ENCODE measurements around the gene TEX19. TPM values are rescaled to one million over a fixed set of nuclear protein-coding genes. Genes with fewer than 3 reads are reported as not detected.

The TEX19 gene
- total and polyA plus RNA-seq, 11 donors = not detected

DNA sequence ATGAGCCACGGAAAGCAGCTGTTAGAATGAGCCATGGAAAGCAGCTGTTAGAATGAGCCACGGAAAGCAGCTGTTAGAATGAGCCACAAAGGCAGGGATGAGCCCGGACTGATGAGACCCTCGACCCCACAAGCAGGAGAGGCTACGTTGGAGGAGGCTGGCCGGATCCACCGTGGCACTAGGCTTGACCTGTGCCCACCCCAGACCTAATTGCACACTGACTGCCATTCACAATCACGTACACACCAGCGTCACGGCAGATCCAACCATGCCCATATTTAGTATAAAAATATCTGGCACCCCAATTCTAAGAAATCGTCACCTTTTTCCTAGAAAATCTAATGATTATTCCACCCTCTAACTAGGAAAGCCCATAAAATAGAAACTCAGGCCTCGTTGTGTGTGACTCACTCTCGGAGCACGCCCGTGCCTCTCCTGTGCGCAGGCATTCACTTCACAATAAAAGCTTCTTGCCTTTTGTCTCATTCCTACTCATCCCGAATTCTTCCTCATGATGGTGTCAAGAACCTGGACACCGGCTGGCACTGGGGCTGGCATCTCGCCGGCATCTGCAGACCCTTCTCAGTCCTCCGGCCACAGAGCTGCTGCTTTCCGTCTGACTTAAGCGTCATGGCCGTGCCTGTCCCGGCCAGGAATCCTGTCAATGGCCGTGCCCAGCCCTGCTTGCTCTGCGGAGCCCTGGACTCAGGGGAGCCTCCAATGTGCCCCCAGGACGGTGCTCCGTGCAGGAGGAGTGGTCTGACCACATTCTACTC is 20.0 kb upstream of the TEX19 start:
- no peak for TF ChIP-seq CTCF (IDR thresholded peaks at IDR 0.05)
- no peak for TF ChIP-seq POLR2A (IDR thresholded peaks at IDR 0.05)
- H3K27ac ChIP-seq = peak overlapping the region in 6 of 12 donors; percentile 1 to 64 (median 54)
- no peaks in the 10 kb centered on the region for H3K36me3 ChIP-seq
- H3K4me1 ChIP-seq = peaks cover 5 to 42% (median 24%) of the 10 kb centered on the region in 12 donors
- ATAC-seq (peak; percentile 54 to 83 (median 74)), DNase-seq (peak in 1 of 5 donors; percentile 40)
- peak overlapping the region in 11 of 12 donors; percentile 10 to 53 (median 37) for H3K4me3 ChIP-seq
- WGBS, 4 donors = 26 to 38% (median 31%) methylated on average over 29 of the region's 29 CpGs
- H3K9me3 ChIP-seq = no peaks in the 10 kb centered on the region
- peaks cover 0 to 3% (median 0%) of the 10 kb centered on the region in 9 donors for H3K27me3 ChIP-seq
- intact Hi-C loops (cut with DNase I) = no loop called here

DNA sequence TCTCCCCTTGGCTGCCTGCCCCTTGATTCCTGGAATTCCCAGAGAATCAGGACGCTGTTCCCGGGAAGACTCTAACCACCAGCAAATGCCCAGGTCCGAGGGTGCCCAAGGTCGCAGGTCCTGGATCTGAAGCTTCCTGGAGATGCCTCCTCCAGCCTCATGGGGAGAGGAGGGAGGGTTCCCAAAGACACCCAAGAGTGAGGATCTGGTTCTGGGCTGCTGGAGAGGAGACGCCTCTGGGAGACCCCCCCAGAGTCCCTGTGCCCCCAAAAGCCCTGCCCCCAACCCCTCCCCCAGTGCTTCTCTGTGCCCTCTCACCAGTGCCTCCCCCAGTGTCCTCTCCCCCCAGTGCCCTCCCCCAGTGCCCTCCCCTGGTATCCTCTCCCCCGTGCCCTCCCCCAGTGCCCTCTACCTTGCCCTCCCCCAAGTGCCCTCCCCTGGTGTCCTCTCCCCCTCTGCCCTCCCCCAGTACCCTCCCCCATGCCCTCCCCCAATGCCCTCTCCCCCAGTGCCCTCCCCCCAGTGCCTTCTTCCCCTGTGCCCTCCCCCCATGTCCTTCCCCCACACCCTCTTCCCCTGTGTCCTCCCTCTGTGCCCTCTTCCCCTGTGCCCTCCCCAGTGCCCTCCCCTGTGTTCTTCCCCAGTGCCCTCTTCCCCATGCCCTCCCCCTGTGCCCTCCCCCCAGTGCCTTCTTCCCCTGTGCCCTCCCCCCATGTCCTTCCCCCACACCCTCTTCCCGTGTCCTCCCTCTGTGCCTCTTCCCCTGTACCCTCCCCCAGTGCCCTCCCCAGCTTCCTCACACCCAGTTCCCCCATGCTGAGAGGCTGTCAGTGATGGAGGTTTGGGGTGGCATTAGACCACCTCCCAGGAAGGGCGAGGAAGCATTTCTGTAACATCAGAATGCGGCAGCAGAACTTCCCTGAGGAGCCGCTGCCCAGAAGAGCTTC is 19.1 kb upstream of the TEX19 start:
- Histone ChIP-seq H3K27ac (peak overlapping the region in 5 of 12 donors; percentile 39 to 64 (median 54)), H3K9me3 (no peaks in the 10 kb centered on the region), H3K4me1 (peaks cover 0 to 34% (median 16%) of the 10 kb centered on the region in 12 donors), H3K27me3 (peaks cover 0 to 3% (median 0%) of the 10 kb centered on the region in 9 donors), H3K4me3 (peak overlapping the region in 11 of 12 donors; percentile 10 to 53 (median 37)), H3K36me3 (no peaks in the 10 kb centered on the region)
- DNase-seq (peak in 1 of 5 donors; percentile 11), ATAC-seq (peak in 2 of 4 donors; percentile 3 to 21)
- no peak for TF ChIP-seq POLR2A (IDR thresholded peaks at IDR 0.05)
- TF ChIP-seq CTCF (IDR thresholded peaks at IDR 0.05) = no peak
- 53 to 74% (median 54%) methylated on average over 5 to 10 of the region's 10 CpGs for WGBS, 4 donors
- intact Hi-C loops (cut with DNase I) = no loop called here

GRCh38 chr17:82342361-82343079 is 16.5 kb upstream of the TEX19 start:
- Histone ChIP-seq H3K4me1 (peaks cover 0 to 19% (median 9%) of the 10 kb centered on the region in 12 donors), H3K36me3 (no peaks in the 10 kb centered on the region), H3K4me3 (no peak overlapping the region), H3K9me3 (no peaks in the 10 kb centered on the region), H3K27ac (no peak overlapping the region), H3K27me3 (peaks cover 0 to 3% (median 0%) of the 10 kb centered on the region in 9 donors)
- ATAC-seq (no peak), DNase-seq (peak in 1 of 5 donors; percentile 19)
- 70 to 83% (median 75%) methylated on average over 23 to 28 of the region's 28 CpGs for WGBS, 4 donors
- TF ChIP-seq POLR2A (IDR thresholded peaks at IDR 0.05) (no peak), CTCF (IDR thresholded peaks at IDR 0.05) (no peak)
- intact Hi-C loops (cut with DNase I) = no loop called here
